Hematopoietic multipotent progenitor cell treated with erythropoietin and hydrocortisone succinate and interleukin-3 and kit ligand, for 6 days (in vitro differentiated cells): ENCODE results near the gene SEC31B.

Source experiments
- DNase-seq: peaks from one replicate; pipeline ENCODE4 v3.0.0-alpha.2; 2015

SEC31B gene

GRCh38 chr10:100528123-100528886 lies 8.6 kb upstream of the SEC31B start:
- DNase-seq = no peak

- DNase-seq = no peak
Measured at GRCh38 chr10:100524638-100525037, 5.0 kb upstream of the SEC31B start.

GRCh38 chr10:100524206-100524605 lies 4.5 kb upstream of the SEC31B start:
- DNase-seq = no peak

- DNase-seq = no peak
Measured at GRCh38 chr10:100522945-100523344, 3.3 kb upstream of the SEC31B start.

- no peak for DNase-seq
Measured at GRCh38 chr10:100522107-100522801, 2.6 kb upstream of the SEC31B start.

GRCh38 chr10:100520811-100521210 lies 1.1 kb upstream of the SEC31B start:
- no peak for DNase-seq

- peak; percentile 85 for DNase-seq
Measured at GRCh38 chr10:100518761-100519241, 860 bp downstream of the SEC31B start.

- DNase-seq = peak; percentile 57
Measured at GRCh38 chr10:100516847-100517246, 2.8 kb downstream of the SEC31B start.

GRCh38 chr10:100515612-100516011 lies 4.0 kb downstream of the SEC31B start:
- DNase-seq = no peak

GRCh38 chr10:100510533-100511308 lies 8.9 kb downstream of the SEC31B start:
- peak; percentile 88 for DNase-seq

GRCh38 chr10:100509241-100509840 lies 10.3 kb downstream of the SEC31B start:
- DNase-seq = no peak

- peak; percentile 90 for DNase-seq
Measured at GRCh38 chr10:100508691-100509150, 10.9 kb downstream of the SEC31B start.

- no peak for DNase-seq
Measured at GRCh38 chr10:100508266-100508665, 11.4 kb downstream of the SEC31B start.

- DNase-seq = no peak
Measured at GRCh38 chr10:100507357-100507732, 12.3 kb downstream of the SEC31B start.

- no peak for DNase-seq
Measured at GRCh38 chr10:100506596-100507356, 12.9 kb downstream of the SEC31B start.

GRCh38 chr10:100505164-100505563 lies 14.5 kb downstream of the SEC31B start:
- DNase-seq = no peak

- DNase-seq = no peak
Measured at GRCh38 chr10:100504096-100504495, 15.6 kb downstream of the SEC31B start.

- DNase-seq = no peak
Measured at GRCh38 chr10:100502926-100503494, 16.7 kb downstream of the SEC31B start.

GRCh38 chr10:100501423-100501822 lies 18.2 kb downstream of the SEC31B start:
- DNase-seq = no peak

GRCh38 chr10:100498059-100498458 lies 21.6 kb downstream of the SEC31B start:
- DNase-seq = no peak

- no peak for DNase-seq
Measured at GRCh38 chr10:100496567-100496966, 23.1 kb downstream of the SEC31B start.

GRCh38 chr10:100490531-100490930 lies 29.1 kb downstream of the SEC31B start:
- DNase-seq = no peak
